Stimulated activated CD4-positive, alpha-beta T cell treated with anti-CD3 and anti-CD28 coated beads, Interleukin-2, amount 100 ng/mL, for 4 hours (primary cell): ENCODE data around the gene CSTF2.

Experiments
- DNase-seq: peaks from one replicate; pipeline ENCODE4 v3.0.0-alpha.2; 2020; ENCODE audit warnings: low read depth

CSTF2 gene

DNA sequence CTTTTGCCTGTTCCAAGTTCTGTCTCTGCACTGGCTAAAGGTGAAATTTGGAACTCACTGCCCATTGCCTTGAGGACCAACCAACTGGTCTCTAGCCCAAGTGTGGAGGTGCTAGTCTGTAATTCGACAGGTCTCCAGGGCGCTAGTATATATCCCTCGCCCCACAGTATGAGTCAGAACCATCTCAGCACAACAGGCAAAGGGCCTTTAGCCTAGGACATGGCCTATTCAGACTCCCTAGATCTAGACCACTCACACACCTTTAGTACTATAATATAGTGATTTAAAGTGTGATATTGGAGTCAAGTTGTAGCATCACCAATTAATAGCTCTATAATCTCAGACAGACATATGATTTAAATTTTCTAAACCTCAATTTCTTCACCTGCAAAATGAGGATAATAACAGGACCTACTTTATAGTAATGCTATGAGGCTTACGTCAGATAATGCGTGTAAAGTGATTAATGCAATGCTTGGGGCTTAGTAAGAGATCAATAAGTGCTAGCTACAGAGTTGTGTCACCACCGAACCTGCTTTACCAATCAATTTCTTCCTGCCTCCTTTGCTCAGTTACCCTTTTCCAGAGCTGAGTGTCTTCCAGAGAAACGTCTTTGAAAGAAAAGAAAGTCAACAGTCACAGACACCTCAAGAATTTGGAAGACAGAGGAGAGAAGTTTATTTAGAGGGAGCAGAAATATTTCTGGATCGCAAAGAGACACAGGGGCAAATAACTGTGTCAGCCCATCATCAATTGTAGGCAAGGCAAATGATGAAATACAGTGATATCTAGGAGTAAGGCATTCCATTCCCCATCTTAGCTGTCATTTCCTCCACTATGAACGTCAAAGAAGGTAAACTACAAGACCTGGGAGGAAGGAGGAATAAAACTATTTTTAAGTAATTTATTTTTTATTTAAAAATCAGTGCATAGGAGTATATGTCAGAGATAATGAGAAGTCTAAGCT is 51.7 kb downstream of the CSTF2 start:
- no peak for DNase-seq

DNA sequence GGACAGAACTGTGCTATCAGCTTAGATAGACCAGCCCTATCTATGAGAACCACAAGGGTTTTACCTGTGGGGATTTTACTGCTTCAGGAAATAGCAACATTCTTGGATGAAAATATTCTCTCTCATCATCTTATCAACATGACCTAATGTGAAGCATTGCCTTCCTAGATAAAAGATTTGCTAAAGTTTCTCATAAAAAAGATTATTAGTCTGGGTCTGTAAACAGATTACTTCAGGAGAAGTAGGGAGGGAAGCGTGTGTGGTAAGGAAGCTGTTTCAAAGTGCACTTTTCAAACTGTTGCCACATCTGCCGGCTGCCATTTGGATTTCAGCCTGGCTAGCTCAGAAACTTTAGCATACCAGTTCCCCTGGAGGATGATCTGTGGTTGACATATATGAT is 54.1 kb downstream of the CSTF2 start, which contains the start of gene NOX1:
TSS of gene NOX1 (minus strand) at position 35 of the 400 bp plus-strand sequence. CDS start 220 bp downstream, outside the sequence.
- no peak for DNase-seq

DNA sequence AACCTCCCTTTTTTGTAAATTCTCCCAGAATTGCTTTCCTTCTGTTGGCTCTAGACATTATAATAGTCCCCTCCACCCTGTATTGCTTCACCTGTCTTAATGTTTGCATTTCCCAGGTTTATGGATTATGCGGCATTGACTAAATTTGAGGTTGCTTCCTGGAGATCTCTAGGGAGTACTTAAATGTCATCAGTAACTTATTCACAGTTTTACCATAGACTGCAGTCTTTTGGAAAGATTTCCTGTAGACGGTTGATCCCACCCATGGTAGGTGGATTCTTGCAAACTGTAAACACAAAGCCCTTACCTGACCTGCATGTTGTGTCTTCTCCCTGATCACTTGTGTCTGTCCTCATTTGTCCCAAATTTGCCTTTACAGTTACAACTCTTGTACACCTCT is 60.2 kb downstream of the CSTF2 start:
- DNase-seq = no peak

DNA sequence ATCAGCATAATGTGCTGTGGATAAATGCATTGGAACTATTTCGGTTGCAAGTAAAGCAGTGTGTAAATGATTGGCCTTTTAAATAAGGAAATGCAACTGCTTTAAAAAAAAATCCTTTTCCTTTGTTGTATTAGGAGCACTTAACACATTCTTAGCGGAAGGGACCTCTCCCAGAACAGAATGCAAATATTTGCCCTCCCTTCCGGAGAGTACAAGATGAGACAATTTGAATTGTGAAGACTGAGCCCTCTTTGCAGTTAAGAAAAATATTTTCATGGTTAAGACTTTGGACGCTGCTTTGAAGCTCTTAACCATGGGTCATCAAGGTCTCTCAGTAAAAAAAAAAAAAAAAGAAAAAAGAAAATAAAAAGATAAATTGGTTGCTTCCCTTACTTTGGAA is 63.5 kb downstream of the CSTF2 start:
- no peak for DNase-seq
